ENCODE measurements around the gene NKD1. TPM values are rescaled to one million over a fixed set of nuclear protein-coding genes. Genes with fewer than 3 reads are reported as not detected.

The NKD1 gene
- total RNA-seq, 1 donor from 2014 or later, result 0.43 TPM

DNA sequence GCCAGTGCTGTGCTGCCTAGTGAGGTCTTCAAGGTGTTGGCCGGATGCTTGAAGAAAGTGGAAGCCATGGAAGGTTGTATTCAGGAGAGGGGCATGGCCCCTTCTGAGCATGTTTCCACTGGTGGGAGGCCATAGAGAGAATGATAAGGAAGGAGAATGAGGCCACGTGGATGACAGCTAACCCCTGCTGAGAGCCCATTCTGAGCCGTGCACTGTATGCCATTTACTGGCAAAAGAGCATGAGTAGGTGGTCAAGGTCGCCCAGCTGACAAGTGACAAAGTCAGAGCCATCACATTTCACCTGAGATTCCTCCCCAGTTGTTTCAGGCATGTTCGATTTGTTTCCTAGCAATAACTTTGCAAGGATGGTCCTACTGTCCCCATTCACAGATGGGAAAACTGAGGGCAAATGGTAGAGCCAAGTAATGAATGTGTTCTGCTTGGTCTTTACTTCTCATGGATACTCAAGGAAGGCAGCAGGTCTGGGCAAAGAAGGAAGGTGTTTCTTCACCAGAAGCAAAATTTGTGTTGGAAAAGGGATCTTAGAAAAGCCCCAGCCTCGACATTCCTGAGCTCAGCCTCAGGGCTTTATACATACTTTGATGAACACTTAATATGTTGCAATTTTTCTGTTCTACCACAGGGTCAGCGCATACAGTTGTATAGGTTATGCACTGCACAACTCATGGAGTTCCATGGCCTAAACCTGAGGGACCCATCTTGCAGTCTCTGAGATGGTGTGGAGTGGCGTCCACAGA lies 10.5 kb upstream of the NKD1 start:
- Mint-ChIP-seq H3K4me3 (ENCODE audit: unreplicated experiment) (no peak overlapping the region), H3K27me3 (ENCODE audit: unreplicated experiment) (peaks cover 46% of the 10 kb centered on the region), H3K27ac (ENCODE audit: unreplicated experiment) (no peak overlapping the region), H3K4me1 (ENCODE audit: unreplicated experiment) (no peaks in the 10 kb centered on the region), H3K36me3 (ENCODE audit: unreplicated experiment) (no peaks in the 10 kb centered on the region), H3K9me3 (ENCODE audit: unreplicated experiment) (no peaks in the 10 kb centered on the region)
- no peak for DNase-seq (ENCODE audit: extremely low spot score, unreplicated experiment)
- TF ChIP-seq, protein P1, sequence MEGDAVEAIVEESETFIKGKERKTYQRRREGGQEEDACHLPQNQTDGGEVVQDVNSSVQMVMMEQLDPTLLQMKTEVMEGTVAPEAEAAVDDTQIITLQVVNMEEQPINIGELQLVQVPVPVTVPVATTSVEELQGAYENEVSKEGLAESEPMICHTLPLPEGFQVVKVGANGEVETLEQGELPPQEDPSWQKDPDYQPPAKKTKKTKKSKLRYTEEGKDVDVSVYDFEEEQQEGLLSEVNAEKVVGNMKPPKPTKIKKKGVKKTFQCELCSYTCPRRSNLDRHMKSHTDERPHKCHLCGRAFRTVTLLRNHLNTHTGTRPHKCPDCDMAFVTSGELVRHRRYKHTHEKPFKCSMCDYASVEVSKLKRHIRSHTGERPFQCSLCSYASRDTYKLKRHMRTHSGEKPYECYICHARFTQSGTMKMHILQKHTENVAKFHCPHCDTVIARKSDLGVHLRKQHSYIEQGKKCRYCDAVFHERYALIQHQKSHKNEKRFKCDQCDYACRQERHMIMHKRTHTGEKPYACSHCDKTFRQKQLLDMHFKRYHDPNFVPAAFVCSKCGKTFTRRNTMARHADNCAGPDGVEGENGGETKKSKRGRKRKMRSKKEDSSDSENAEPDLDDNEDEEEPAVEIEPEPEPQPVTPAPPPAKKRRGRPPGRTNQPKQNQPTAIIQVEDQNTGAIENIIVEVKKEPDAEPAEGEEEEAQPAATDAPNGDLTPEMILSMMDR (IDR thresholded peaks at IDR 0.05), result no peak

DNA sequence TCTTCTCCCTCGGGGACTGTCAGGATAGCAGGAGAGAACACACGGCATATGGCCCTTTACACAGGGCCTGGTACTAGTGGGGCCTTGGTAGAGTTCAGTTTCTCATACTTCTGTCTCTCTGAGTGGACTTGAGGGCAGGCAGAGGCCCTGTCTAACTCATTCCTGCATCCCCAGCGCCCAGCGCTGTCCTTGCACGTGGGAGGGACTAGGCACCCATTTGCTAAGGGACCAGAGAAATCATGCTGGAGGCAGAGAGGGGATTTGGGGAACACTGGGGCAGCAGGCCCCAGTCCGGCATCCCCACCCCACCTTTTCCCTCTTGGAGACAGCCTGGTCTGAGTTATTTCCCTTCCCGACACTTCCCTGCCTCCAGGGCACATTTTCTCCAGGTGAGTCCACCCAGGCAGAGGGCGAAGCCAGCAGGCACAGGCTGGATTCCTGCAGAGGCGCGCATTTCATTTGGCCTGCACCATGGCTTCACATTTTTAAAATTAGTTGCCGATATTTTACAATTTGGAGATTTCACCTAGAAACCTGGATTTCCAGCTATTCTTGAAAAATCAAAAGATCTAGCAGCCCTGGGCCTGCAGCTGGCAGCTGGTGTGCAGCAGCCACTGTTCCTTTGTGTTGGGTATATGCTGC lies 9.7 kb upstream of the NKD1 start:
- DNase-seq (ENCODE audit: extremely low spot score, unreplicated experiment), result no peak
- Mint-ChIP-seq H3K36me3 (ENCODE audit: unreplicated experiment) (no peaks in the 10 kb centered on the region), H3K4me3 (ENCODE audit: unreplicated experiment) (no peak overlapping the region), H3K27ac (ENCODE audit: unreplicated experiment) (no peak overlapping the region), H3K9me3 (ENCODE audit: unreplicated experiment) (no peaks in the 10 kb centered on the region), H3K4me1 (ENCODE audit: unreplicated experiment) (no peaks in the 10 kb centered on the region), H3K27me3 (ENCODE audit: unreplicated experiment) (peaks cover 54% of the 10 kb centered on the region)
- TF ChIP-seq, protein P1 (IDR thresholded peaks at IDR 0.05), result no peak

DNA sequence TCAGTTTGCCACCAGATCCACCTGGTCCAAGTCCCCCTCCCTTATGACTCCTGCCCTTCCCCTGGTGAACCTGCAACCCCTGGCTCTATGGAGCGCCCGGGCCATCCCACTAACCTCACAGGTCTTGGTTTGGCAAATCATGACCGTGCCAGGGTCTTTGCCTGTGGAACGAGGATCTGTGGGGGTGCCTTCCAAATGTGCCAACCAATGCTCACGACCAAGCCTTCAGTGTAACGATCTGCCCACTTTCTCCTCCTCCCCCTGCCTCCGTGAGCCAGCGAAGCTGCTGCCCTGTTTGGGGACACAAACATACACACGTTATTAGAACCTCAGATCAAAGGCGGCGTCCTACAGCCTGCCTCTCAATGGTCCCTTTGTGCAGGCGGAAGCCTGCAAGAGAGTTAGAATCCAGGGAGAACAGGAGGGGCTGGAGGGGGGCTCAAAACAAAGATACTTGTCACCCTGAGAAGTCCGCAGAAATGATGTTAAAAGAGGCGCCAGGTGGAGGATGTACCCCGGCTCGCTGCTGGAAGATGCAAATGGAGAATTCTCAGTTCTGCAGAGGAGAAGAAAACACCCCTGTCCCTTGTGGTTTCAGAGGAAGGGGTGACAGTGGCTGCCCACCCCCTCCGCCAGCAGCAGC lies 9.0 kb upstream of the NKD1 start:
- Mint-ChIP-seq H3K36me3 (ENCODE audit: unreplicated experiment) (no peaks in the 10 kb centered on the region), H3K4me1 (ENCODE audit: unreplicated experiment) (no peaks in the 10 kb centered on the region), H3K9me3 (ENCODE audit: unreplicated experiment) (no peaks in the 10 kb centered on the region), H3K4me3 (ENCODE audit: unreplicated experiment) (no peak overlapping the region), H3K27ac (ENCODE audit: unreplicated experiment) (no peak overlapping the region), H3K27me3 (ENCODE audit: unreplicated experiment) (peaks cover 60% of the 10 kb centered on the region)
- TF ChIP-seq, protein P1 (IDR thresholded peaks at IDR 0.05), result no peak
- DNase-seq (ENCODE audit: extremely low spot score, unreplicated experiment), result no peak

DNA sequence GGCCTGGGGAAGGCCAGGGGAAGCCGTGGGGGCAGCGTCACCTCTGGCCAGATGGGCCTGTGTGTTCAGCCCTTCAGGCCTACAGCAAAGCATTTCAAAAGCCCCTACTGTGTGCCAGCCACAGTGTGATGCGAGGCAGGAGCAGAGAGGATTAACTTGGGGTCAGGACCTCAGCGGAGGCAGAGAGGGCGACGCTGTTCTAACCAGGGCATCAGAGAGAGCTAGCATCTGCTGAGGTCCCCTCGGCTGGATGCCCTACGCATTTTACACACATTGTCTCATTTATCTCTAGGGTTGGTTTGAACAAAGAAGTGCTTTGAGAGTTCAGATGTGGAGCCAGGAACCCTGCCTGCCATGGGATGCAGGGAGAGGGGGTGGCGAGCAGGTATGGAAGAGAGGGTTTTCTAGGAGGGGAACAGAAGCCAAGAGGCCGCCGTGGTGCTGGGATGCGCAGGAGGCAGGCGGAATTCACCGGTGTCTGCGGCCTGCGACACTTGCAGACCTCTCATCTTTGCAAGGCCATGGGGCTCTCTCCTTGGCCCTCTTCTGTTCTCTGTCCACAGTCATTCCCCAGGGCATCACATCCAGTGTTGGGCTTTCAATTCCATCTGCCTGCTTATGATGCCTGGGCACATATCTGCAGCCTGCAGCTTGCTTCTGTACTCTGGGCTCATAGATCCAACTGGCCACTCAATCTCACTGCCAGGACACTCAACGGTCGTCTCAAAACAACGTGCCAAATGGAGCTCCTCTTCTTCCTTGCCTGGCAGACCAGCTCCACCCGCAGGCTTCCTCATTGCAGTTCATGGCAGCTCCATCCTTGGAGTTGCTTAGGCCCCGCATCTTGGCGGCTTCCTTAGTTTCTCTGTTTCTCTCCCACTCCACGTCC lies 8.1 kb upstream of the NKD1 start:
- H3K4me3 Mint-ChIP-seq (ENCODE audit: unreplicated experiment), result no peak overlapping the region
- H3K27me3 Mint-ChIP-seq (ENCODE audit: unreplicated experiment), result peaks cover 69% of the 10 kb centered on the region
- no peak for DNase-seq (ENCODE audit: extremely low spot score, unreplicated experiment)
- no peaks in the 10 kb centered on the region for H3K4me1 Mint-ChIP-seq (ENCODE audit: unreplicated experiment)
- no peaks in the 10 kb centered on the region for H3K36me3 Mint-ChIP-seq (ENCODE audit: unreplicated experiment)
- H3K9me3 Mint-ChIP-seq (ENCODE audit: unreplicated experiment), result no peaks in the 10 kb centered on the region
- H3K27ac Mint-ChIP-seq (ENCODE audit: unreplicated experiment), result no peak overlapping the region
- TF ChIP-seq, protein P1 (IDR thresholded peaks at IDR 0.05), result no peak
